Bronchial epithelial cell (primary cell): ENCODE results near the gene B4GALT5. TPM values are rescaled to one million over a fixed set of nuclear protein-coding genes. Genes with fewer than 3 reads are reported as not detected.
"Not testable (repeated sequence)": the region's sequence is repeated elsewhere in the genome, so short reads cannot be mapped to it uniquely, and the experiment has no call there.

ENCODE experiments used
- DNase-seq: peaks from one replicate; pipeline ENCODE4 v3.0.0-alpha.2; 2010; ENCODE audit warnings: low read depth
- FAIRE-seq: peaks from 2 replicates; lab custom pipeline; 2011; peaks lifted over from hg19 to GRCh38; lab: Jason Lieb, UNC
- H3K27me3 ChIP-seq: 2 replicates; pipeline ENCODE4 v1.5.1; 2011; ENCODE audit warnings: low read length; ENCODE audit not compliant: control insufficient read depth, insufficient read depth
- H3K36me3 ChIP-seq: 2 replicates; pipeline ENCODE4 v1.5.1; 2011; ENCODE audit warnings: low read length; ENCODE audit not compliant: control insufficient read depth, insufficient read depth
- H3K4me3 ChIP-seq: 2 replicates; pipeline ENCODE4 v1.5.1; 2011; ENCODE audit warnings: mild to moderate bottlenecking, low read depth, low read length, control low read depth
- CTCF ChIP-seq: IDR thresholded peaks from 2 replicates; pipeline ENCODE4 v1.5.1; 2011; ENCODE audit warnings: mild to moderate bottlenecking, moderate library complexity, low read length, control low read depth, inconsistent platforms; ENCODE audit not compliant: insufficient read depth, severe bottlenecking
- total RNA-seq: library from RNA; depleted of rRNA; stranded (reverse); fragments of >200 nt; gene quantifications from 2 replicates; pipeline ENCODE4 v1.2.1, GENCODE V29; 2014

Gene B4GALT5
- total RNA-seq, 1 donor from 2014 or later, result 9.7 TPM

- DNase-seq (no peak), FAIRE-seq (no peak)
- no peak overlapping the region for H3K4me3 ChIP-seq
- no peaks in the 10 kb centered on the region for H3K36me3 ChIP-seq
- H3K27me3 ChIP-seq, result no peaks in the 10 kb centered on the region
- TF ChIP-seq CTCF, result no peak
These were observed 41.5 kb downstream of the B4GALT5 start for GRCh38 chr20:49672096-49672664.

- Histone ChIP-seq H3K27me3 (no peaks in the 10 kb centered on the region), H3K4me3 (no peak overlapping the region), H3K36me3 (no peaks in the 10 kb centered on the region)
- TF ChIP-seq CTCF, result no peak
- DNase-seq (no peak), FAIRE-seq (no peak)
These were observed 42.2 kb downstream of the B4GALT5 start for GRCh38 chr20:49671433-49671832.

- H3K4me3 ChIP-seq, result no peak overlapping the region
- TF ChIP-seq CTCF, result no peak
- FAIRE-seq, result no peak
These were observed 44.0 kb downstream of the B4GALT5 start for GRCh38 chr20:49669601-49670189.

GRCh38 chr20:49668878-49669195, 44.8 kb downstream of the B4GALT5 start:
- DNase-seq, FAIRE-seq, H3K4me3 ChIP-seq, H3K36me3 ChIP-seq, H3K27me3 ChIP-seq: not testable (repeated sequence)

More at GRCh38 chr20:49669601-49670189, 44.0 kb downstream of the B4GALT5 start:
- Histone ChIP-seq H3K36me3 (no peaks in the 10 kb centered on the region), H3K27me3 (no peaks in the 10 kb centered on the region)
- DNase-seq, result no peak

- Histone ChIP-seq H3K27me3 (no peaks in the 10 kb centered on the region), H3K36me3 (no peaks in the 10 kb centered on the region), H3K4me3 (no peak overlapping the region)
- no peak for TF ChIP-seq CTCF
- DNase-seq (no peak), FAIRE-seq (no peak)
These were observed 45.3 kb downstream of the B4GALT5 start for GRCh38 chr20:49668181-49668877.

- Histone ChIP-seq H3K4me3 (no peak overlapping the region), H3K36me3 (no peaks in the 10 kb centered on the region), H3K27me3 (no peaks in the 10 kb centered on the region)
- FAIRE-seq (no peak), DNase-seq (no peak)
- no peak for TF ChIP-seq CTCF
These were observed 46.8 kb downstream of the B4GALT5 start for GRCh38 chr20:49666911-49667310.
